ENCODE data around the gene TMX2. TPM values are rescaled to one million over a fixed set of nuclear protein-coding genes. Genes with fewer than 3 reads are reported as not detected.

Gene TMX2
- total RNA-seq, 1 experiment from 2014 or later = 93.9 TPM

- POLR2A ChIA-PET = no interaction called here
- intact Hi-C loops (cut with micrococcal nuclease) = no loop called here
- Histone ChIP-seq H3K27me3 (ENCODE audit: insufficient read depth, low read length) (no peaks in the 10 kb centered on the region), H3K79me2 (ENCODE audit: insufficient read depth, low read length) (peaks cover 20% of the 10 kb centered on the region), H3K36me3 (ENCODE audit: control insufficient read depth in 1 of 2, insufficient read depth in 2 of 2, low read length in 2 of 2) (peaks cover 12 to 23% of the 10 kb centered on the region in 2 experiments; a peak in 3 of 4 replicates), H3K9me3 (ENCODE audit: control insufficient read depth in 1 of 2, insufficient read depth in 1 of 2, low read depth in 1 of 2, low read length in 2 of 2) (no peaks in the 10 kb centered on the region), H2AFZ (ENCODE audit: low read depth, low read length, poor library complexity, severe bottlenecking) (no peak overlapping the region), H3K27ac (ENCODE audit: low read depth, low read length) (no peak overlapping the region), H3K4me1 (ENCODE audit: control insufficient read depth in 1 of 2, insufficient read depth in 2 of 2, low read length in 2 of 2) (peaks cover 0 to 15% of the 10 kb centered on the region in 2 experiments; a peak in 2 of 4 replicates), H3K4me2 (ENCODE audit: low read length) (no peak overlapping the region), H3K4me3 (replicated peaks in 1 of 2; ENCODE audit: low read depth in 1 of 2, low read length in 2 of 2) (no peak overlapping the region), H4K20me1 (ENCODE audit: insufficient read depth) (no peaks in the 10 kb centered on the region), H3K9me2 (ENCODE audit: insufficient read depth) (no peaks in the 10 kb centered on the region), H3K9ac (ENCODE audit: low read length) (no peak overlapping the region)
- TF ChIP-seq SIN3A (IDR thresholded peaks at IDR 0.05; ENCODE audit: low read depth) = no peak
- TF ChIP-seq POLR2AphosphoS5 (IDR thresholded peaks at IDR 0.05; ENCODE audit: low read depth, low read length) = no peak
- TF ChIP-seq CTCF (IDR thresholded peaks at IDR 0.05 in 2 of 3, conservative IDR thresholded peaks at IDR 0.05 in 1 of 3; ENCODE audit: borderline replicate concordance in 1 of 3, insufficient read depth in 1 of 3, low read depth in 2 of 3, low read length in 2 of 3) = no peak
- TF ChIP-seq EGR1 (IDR thresholded peaks at IDR 0.05; ENCODE audit: low read depth) = no peak
- TF ChIP-seq MAX (IDR thresholded peaks at IDR 0.05) = no peak
- no peak for TF ChIP-seq CEBPB (IDR thresholded peaks at IDR 0.05; ENCODE audit: low read depth)
- no peak for TF ChIP-seq CBX3 (IDR thresholded peaks at IDR 0.05; ENCODE audit: low read depth)
- no peak for TF ChIP-seq SRF (IDR thresholded peaks at IDR 0.05; ENCODE audit: low read depth)
- no peak for DNase-seq (ENCODE audit: low read depth, low spot score)
- no TSS peak for BruUV-seq (replicated peaks)
- ATAC-seq = no peak
- RAD21 ChIA-PET (ENCODE audit: low non-redundant PET in 1 of 2, low total read pairs in 2 of 2, uncharacterized antibody in 2 of 2, unreplicated experiment in 2 of 2) = no interaction called here
- CTCF ChIA-PET = interaction anchor here (6.2 kb wide), 1 partner anchor 54 kb away, joined by 95 read pairs; no protein-coding TSS in a partner anchor
Measured at GRCh38 chr11:57746920-57747319, 34.5 kb downstream of the TMX2 start.
